Measurements from ENCODE around the gene ZNF302.

The ZNF302 gene

DNA sequence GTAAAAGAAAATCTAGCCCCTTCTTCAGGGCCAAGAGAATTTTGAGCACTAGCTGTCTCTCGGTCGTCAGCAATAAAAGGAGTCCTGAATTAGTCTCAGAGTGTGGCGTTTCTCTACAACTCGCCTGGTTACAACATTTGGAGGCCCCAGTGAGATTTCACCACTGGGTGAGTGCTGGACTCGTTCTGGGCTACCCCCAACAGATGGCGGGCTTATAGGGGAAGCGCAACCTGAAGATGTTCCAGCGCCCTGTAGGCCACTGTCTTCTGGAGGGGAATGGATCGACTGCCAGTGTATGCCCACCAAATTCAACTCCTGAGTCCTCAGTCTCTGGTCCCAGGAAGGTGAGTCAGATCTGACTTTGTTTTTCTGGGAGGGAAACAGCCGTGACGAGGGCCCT is 44.9 kb downstream of the ZNF302 start:
- no peak overlapping the region for H3K4me3 ChIP-seq (ENCODE audit: control insufficient read depth, low read depth, low read length)
- DNase-seq (ENCODE audit: low read depth) = no peak
- TF ChIP-seq, protein P1, sequence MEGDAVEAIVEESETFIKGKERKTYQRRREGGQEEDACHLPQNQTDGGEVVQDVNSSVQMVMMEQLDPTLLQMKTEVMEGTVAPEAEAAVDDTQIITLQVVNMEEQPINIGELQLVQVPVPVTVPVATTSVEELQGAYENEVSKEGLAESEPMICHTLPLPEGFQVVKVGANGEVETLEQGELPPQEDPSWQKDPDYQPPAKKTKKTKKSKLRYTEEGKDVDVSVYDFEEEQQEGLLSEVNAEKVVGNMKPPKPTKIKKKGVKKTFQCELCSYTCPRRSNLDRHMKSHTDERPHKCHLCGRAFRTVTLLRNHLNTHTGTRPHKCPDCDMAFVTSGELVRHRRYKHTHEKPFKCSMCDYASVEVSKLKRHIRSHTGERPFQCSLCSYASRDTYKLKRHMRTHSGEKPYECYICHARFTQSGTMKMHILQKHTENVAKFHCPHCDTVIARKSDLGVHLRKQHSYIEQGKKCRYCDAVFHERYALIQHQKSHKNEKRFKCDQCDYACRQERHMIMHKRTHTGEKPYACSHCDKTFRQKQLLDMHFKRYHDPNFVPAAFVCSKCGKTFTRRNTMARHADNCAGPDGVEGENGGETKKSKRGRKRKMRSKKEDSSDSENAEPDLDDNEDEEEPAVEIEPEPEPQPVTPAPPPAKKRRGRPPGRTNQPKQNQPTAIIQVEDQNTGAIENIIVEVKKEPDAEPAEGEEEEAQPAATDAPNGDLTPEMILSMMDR (conservative IDR thresholded peaks at IDR 0.05; ENCODE audit: control insufficient read depth, insufficient read depth, low read depth, low read length) = no peak

DNA sequence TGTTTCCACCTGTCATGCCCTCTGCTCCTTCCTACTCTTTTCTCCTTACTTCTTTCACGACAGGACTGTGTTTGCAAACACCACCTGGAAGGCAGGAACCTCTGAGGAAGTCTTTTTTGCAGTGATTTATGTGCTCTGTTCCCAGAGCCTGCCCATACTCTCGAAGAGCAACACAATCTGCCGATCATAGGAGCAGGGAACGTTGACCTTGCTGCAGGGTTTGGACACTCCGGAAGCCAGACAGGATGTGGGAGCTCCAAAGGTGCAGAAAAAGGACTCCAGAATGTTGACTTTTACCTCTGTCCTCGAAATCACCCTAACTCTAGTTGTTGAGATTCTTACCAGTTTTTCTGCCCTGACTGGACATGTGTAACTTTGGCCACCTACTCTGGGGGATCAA is 47.9 kb downstream of the ZNF302 start:
- no peak overlapping the region for H3K4me3 ChIP-seq (ENCODE audit: control insufficient read depth, low read depth, low read length)
- no peak for DNase-seq (ENCODE audit: low read depth)
- TF ChIP-seq, protein P1 (conservative IDR thresholded peaks at IDR 0.05; ENCODE audit: control insufficient read depth, insufficient read depth, low read depth, low read length) = no peak

DNA sequence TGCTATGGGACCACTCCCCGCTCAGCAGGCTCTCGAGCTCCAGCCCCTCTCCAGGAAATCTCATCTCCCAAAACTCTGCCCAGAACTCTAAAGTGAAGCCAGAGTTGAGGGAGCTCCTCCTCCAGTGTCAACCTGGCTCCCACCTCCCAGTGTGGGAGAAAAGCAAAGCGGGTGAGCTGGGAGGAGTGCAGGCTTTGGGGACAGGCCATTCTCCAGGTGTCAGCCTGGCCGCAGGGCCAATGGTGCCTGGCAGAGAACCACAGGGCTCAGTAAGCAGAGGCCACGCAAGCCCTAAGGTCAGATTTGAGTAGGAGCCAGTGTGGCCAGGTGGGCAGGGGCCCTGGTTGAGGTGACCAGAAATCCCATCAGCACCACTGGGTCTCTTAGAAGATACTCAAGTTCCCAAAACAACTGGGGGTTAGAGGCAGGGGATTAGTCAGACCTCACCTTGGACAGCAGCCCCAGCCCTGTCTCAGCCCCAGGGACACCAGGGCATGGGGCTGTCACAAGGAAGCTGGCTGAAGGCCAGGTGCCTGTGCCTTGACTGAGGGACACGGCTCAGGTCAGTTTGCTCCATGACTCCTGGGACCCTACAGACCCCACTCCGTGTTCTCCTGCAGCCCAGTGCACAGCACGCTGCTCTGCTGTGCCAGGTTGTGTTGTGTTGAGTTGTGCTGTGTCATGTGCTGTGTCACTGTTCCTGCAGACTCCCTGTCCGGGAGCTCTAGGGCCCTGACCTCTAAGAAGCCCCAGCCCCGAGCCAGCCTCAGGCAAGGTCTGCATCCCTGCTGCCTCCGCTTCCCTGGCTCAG is 53.7 kb downstream of the ZNF302 start:
- no peak for DNase-seq (ENCODE audit: low read depth)
- TF ChIP-seq, protein P1 (conservative IDR thresholded peaks at IDR 0.05; ENCODE audit: control insufficient read depth, insufficient read depth, low read depth, low read length) = no peak
- H3K4me3 ChIP-seq (ENCODE audit: control insufficient read depth, low read depth, low read length) = no peak overlapping the region

DNA sequence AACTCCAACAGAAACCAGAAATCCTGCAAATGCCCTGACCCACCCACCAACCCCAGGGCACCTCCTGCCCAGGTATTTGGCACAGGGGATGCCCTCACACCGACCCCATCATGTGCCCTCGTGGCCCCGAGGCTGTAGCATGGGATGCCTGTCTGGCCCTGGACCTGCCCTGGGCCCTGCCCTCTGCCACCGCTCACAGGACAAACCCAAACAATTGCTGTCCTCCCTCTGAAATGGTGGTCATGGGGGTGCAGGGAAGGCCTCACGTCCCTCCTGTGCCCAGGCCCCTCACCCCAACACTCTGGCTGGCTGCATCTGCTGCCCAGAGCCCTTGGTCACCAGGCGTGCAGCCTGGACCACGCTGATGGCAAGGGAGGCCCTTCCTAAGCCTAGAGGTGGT is 54.5 kb downstream of the ZNF302 start:
- DNase-seq (ENCODE audit: low read depth) = no peak
- TF ChIP-seq, protein P1 (conservative IDR thresholded peaks at IDR 0.05; ENCODE audit: control insufficient read depth, insufficient read depth, low read depth, low read length) = no peak
- H3K4me3 ChIP-seq (ENCODE audit: control insufficient read depth, low read depth, low read length) = no peak overlapping the region

DNA sequence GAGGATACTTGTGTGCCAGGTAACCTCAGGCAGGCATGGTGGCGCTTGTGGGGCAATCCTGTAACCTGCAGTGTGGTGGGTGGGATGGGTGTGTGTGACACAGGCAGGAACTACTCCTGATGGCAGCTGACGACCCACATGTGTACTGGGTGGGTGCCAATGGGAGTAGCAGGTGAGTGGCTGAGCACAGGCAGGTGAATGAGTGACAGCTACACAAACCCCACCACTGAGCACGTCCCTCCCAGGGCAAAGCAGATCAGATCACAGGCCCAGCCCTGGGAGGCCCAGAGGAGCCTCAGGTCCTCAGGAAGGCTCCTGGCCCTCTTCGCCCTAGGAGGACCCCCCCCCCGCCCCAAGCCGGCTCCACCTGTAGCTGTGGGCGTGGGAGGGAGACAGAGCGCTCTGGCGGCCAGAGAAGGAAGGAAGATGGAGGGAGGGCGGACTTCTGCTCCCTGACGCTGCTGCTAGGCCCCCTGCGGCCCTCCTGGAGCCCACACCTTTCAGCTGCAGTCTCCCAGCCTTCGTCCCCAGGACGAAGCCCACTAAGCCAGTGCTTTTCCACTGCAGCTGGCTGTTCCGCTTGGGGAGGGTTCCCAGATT is 55.2 kb downstream of the ZNF302 start:
- no peak for DNase-seq (ENCODE audit: low read depth)
- TF ChIP-seq, protein P1 (conservative IDR thresholded peaks at IDR 0.05; ENCODE audit: control insufficient read depth, insufficient read depth, low read depth, low read length) = no peak
- peak overlapping the region; percentile 84 for H3K4me3 ChIP-seq (ENCODE audit: control insufficient read depth, low read depth, low read length)

DNA sequence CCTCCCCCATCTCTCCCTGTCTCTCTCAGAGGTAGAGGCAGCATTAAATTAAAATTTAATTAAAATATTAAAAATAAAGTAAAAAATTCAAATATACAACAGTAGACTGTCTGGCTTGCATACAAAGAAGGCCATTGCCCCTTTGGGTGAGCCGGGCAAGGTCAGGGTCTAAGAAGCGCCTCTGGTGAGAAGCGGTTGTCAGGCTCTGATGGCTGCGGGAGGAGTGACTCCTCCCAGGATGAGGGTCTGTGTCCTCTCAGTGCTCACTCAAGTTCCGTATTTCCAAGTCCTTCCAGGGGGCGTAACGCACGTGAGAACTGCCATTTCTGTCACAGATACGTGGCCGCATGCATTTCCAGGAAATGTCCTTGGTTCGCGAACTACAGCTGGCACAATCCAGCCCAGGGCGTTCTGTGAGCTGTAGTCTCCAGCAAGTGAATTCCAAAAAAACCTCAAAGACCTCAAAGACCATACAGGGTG is 55.8 kb downstream of the ZNF302 start:
- no peak for DNase-seq (ENCODE audit: low read depth)

More for the DNA sequence above, 55.8 kb downstream of the ZNF302 start:
- TF ChIP-seq, protein P1 (conservative IDR thresholded peaks at IDR 0.05; ENCODE audit: control insufficient read depth, insufficient read depth, low read depth, low read length) = no peak
- H3K4me3 ChIP-seq (ENCODE audit: control insufficient read depth, low read depth, low read length) = peak overlapping the region; percentile 84
